Activated CD4-positive, alpha-beta T cell treated with anti-CD3 and anti-CD28 coated beads, Interleukin-2, amount 50 U/mL, for 16 hours (primary cell): Measurements from ENCODE around the gene TMEM150A.
"Not testable (repeated sequence)": the region's sequence is repeated elsewhere in the genome, so short reads cannot be mapped to it uniquely, and the experiment has no call there.

Experiments used
- DNase-seq: peaks from one replicate; pipeline ENCODE4 v3.0.0-alpha.2; 2020

Gene TMEM150A

GRCh38 chr2:85602476-85603234 lies at the start of gene TMEM150A:
TSS of gene TMEM150A (minus strand) at chr2:85602698. CDS start at chr2:85601948, 750 bp downstream.
- DNase-seq = peak; percentile 86

GRCh38 chr2:85652056-85652455 lies 49.6 kb upstream of the TMEM150A start:
- no peak for DNase-seq

GRCh38 chr2:85651097-85651496 lies 48.6 kb upstream of the TMEM150A start:
- DNase-seq = no peak

- no peak for DNase-seq
Measured at GRCh38 chr2:85650456-85650855, 48.0 kb upstream of the TMEM150A start.

GRCh38 chr2:85649201-85650190 lies 47.0 kb upstream of the TMEM150A start:
- no peak for DNase-seq

GRCh38 chr2:85648619-85649018 lies 46.1 kb upstream of the TMEM150A start:
- DNase-seq = peak; percentile 37

GRCh38 chr2:85647823-85648526 lies 45.5 kb upstream of the TMEM150A start:
- DNase-seq = no peak

GRCh38 chr2:85646166-85646565 lies 43.7 kb upstream of the TMEM150A start:
- DNase-seq = no peak

GRCh38 chr2:85644909-85645308 lies 42.4 kb upstream of the TMEM150A start:
- no peak for DNase-seq

- peak; percentile 59 for DNase-seq
Measured at GRCh38 chr2:85642725-85643124, 40.2 kb upstream of the TMEM150A start.

- no peak for DNase-seq
Measured at GRCh38 chr2:85635636-85636035, 33.1 kb upstream of the TMEM150A start.

GRCh38 chr2:85635011-85635410 lies 32.5 kb upstream of the TMEM150A start:
- no peak for DNase-seq

- no peak for DNase-seq
Measured at GRCh38 chr2:85631316-85631715, 28.8 kb upstream of the TMEM150A start.

GRCh38 chr2:85628658-85629057 lies 26.2 kb upstream of the TMEM150A start:
- peak; percentile 49 for DNase-seq

- DNase-seq = no peak
Measured at GRCh38 chr2:85623991-85624390, 21.5 kb upstream of the TMEM150A start.

- no peak for DNase-seq
Measured at GRCh38 chr2:85621338-85621737, 18.8 kb upstream of the TMEM150A start.

GRCh38 chr2:85619617-85620016 lies 17.1 kb upstream of the TMEM150A start:
- no peak for DNase-seq

- DNase-seq = not testable (repeated sequence)
Measured at GRCh38 chr2:85617723-85618122, 15.2 kb upstream of the TMEM150A start.

- no peak for DNase-seq
Measured at GRCh38 chr2:85615413-85615728, 12.9 kb upstream of the TMEM150A start.

- DNase-seq = peak; percentile 21
Measured at GRCh38 chr2:85614757-85615156, 12.3 kb upstream of the TMEM150A start.

- no peak for DNase-seq
Measured at GRCh38 chr2:85613717-85614515, 11.4 kb upstream of the TMEM150A start.
